ENCODE measurements around the gene METTL25. TPM values are rescaled to one million over a fixed set of nuclear protein-coding genes. Genes with fewer than 3 reads are reported as not detected.

Gene METTL25
- polyA plus RNA-seq, 1 donor (not counting 4 experiments of a cell fraction or from before 2014, with no cell fraction given): 6.0 TPM

DNA sequence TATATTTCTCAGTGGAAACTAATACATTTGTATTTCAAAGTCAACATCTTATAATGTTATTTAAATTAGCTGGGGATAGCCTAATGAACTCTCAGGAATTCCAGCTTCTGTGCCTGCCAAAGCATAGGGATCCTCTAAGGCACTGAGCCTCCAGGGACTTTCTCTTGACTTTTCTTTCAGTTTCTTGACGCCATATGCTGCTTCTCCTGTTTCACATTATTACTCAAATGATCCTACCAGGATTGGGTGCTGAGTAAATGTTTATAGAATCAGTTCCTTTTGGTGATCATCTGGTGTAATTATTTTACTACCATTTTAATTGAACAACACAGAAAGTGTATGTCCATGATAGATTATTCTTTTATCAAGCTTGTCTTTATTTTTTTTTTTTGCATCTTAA is 7.9 kb downstream of the METTL25 start:
- DNase-seq (ENCODE audit: low read depth, low spot score) (no peak), FAIRE-seq (no peak)
- Histone ChIP-seq H3K4me2 (ENCODE audit: control insufficient read depth, extremely low read depth, insufficient read depth, low read depth, low read length) (no peak overlapping the region), H3K9me1 (ENCODE audit: control insufficient read depth, extremely low read depth, insufficient read depth, low read length) (no peaks in the 10 kb centered on the region), H3K4me1 (ENCODE audit: control insufficient read depth, extremely low read depth, insufficient read depth, low read length) (no peaks in the 10 kb centered on the region), H3K27ac (ENCODE audit: control insufficient read depth, insufficient read depth, low read length) (no peak overlapping the region), H3K79me2 (ENCODE audit: control insufficient read depth, insufficient read depth, low read length) (no peaks in the 10 kb centered on the region), H3K9ac (ENCODE audit: control insufficient read depth, extremely low read depth, insufficient read depth, low read length) (no peak overlapping the region), H4K20me1 (ENCODE audit: control insufficient read depth, extremely low read depth, insufficient read depth, low read length) (no peaks in the 10 kb centered on the region), H3K36me3 (ENCODE audit: control insufficient read depth in 2 of 2, extremely low read depth in 1 of 2, insufficient read depth in 2 of 2, low read length in 2 of 2) (no peaks in the 10 kb centered on the region), H3K4me3 (ENCODE audit: control insufficient read depth in 2 of 3, extremely low read depth in 1 of 3, insufficient read depth in 2 of 3, low read depth in 1 of 3, low read length in 3 of 3) (no peak overlapping the region), H3K9me3 (ENCODE audit: control insufficient read depth, low read depth, low read length) (no peaks in the 10 kb centered on the region), H2AFZ (ENCODE audit: control insufficient read depth, low read length) (no peak overlapping the region), H3K27me3 (ENCODE audit: control insufficient read depth, extremely low read depth, insufficient read depth, low read length) (no peaks in the 10 kb centered on the region)
- dilution Hi-C loops (cut with MboI; ENCODE audit: extremely low pct_ligation_motif_present, low sequenced_read_pairs): no loop called here
- TF ChIP-seq, protein P1, sequence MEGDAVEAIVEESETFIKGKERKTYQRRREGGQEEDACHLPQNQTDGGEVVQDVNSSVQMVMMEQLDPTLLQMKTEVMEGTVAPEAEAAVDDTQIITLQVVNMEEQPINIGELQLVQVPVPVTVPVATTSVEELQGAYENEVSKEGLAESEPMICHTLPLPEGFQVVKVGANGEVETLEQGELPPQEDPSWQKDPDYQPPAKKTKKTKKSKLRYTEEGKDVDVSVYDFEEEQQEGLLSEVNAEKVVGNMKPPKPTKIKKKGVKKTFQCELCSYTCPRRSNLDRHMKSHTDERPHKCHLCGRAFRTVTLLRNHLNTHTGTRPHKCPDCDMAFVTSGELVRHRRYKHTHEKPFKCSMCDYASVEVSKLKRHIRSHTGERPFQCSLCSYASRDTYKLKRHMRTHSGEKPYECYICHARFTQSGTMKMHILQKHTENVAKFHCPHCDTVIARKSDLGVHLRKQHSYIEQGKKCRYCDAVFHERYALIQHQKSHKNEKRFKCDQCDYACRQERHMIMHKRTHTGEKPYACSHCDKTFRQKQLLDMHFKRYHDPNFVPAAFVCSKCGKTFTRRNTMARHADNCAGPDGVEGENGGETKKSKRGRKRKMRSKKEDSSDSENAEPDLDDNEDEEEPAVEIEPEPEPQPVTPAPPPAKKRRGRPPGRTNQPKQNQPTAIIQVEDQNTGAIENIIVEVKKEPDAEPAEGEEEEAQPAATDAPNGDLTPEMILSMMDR (optimal IDR thresholded peaks at IDR 0.05 in 1 of 3, IDR thresholded peaks at IDR 0.05 in 1 of 3, conservative IDR thresholded peaks at IDR 0.05 in 1 of 3; ENCODE audit: extremely low read depth in 1 of 3, insufficient read depth in 2 of 3, low read length in 3 of 3): no peak
- TF ChIP-seq EZH2 (IDR thresholded peaks at IDR 0.05; ENCODE audit: low read length): no peak

DNA sequence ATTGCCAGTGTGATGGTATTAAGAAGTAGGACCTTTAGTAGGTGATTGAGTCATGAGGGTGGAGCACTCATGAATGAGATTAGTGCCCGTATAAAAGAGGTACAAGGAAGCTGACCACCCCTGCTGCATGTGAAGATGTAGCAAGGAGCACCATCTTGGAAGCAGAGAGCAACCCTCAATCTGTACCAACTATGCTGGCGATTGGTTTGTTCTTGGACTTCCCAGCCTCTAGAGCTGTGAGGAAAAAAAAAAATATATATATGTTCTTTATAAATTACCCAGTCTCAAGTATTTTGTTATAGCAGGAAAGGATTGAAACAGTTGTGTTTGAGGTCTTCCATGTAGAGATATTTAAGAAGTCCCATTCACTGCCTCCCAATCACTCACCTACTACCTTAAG is 16.9 kb downstream of the METTL25 start:
- no peaks in the 10 kb centered on the region for H3K9me1 ChIP-seq (ENCODE audit: control insufficient read depth, extremely low read depth, insufficient read depth, low read length)
- H3K9ac ChIP-seq (ENCODE audit: control insufficient read depth, extremely low read depth, insufficient read depth, low read length): no peak overlapping the region
- H2AFZ ChIP-seq (ENCODE audit: control insufficient read depth, low read length): no peak overlapping the region
- H3K9me3 ChIP-seq (ENCODE audit: control insufficient read depth, low read depth, low read length): no peaks in the 10 kb centered on the region
- no peaks in the 10 kb centered on the region for H4K20me1 ChIP-seq (ENCODE audit: control insufficient read depth, extremely low read depth, insufficient read depth, low read length)
- no peaks in the 10 kb centered on the region for H3K4me1 ChIP-seq (ENCODE audit: control insufficient read depth, extremely low read depth, insufficient read depth, low read length)
- TF ChIP-seq, protein P1 (optimal IDR thresholded peaks at IDR 0.05 in 1 of 3, IDR thresholded peaks at IDR 0.05 in 1 of 3, conservative IDR thresholded peaks at IDR 0.05 in 1 of 3; ENCODE audit: extremely low read depth in 1 of 3, insufficient read depth in 2 of 3, low read length in 3 of 3): no peak
- no peak for TF ChIP-seq EZH2 (IDR thresholded peaks at IDR 0.05; ENCODE audit: low read length)
- FAIRE-seq: no peak
- dilution Hi-C loops (cut with MboI; ENCODE audit: extremely low pct_ligation_motif_present, low sequenced_read_pairs): no loop called here
- H3K79me2 ChIP-seq (ENCODE audit: control insufficient read depth, insufficient read depth, low read length): no peaks in the 10 kb centered on the region
- H3K4me3 ChIP-seq (ENCODE audit: control insufficient read depth in 2 of 3, extremely low read depth in 1 of 3, insufficient read depth in 2 of 3, low read depth in 1 of 3, low read length in 3 of 3): no peak overlapping the region
- H3K27ac ChIP-seq (ENCODE audit: control insufficient read depth, insufficient read depth, low read length): no peak overlapping the region
- no peaks in the 10 kb centered on the region for H3K27me3 ChIP-seq (ENCODE audit: control insufficient read depth, extremely low read depth, insufficient read depth, low read length)
- no peak overlapping the region for H3K4me2 ChIP-seq (ENCODE audit: control insufficient read depth, extremely low read depth, insufficient read depth, low read depth, low read length)
- no peaks in the 10 kb centered on the region for H3K36me3 ChIP-seq (ENCODE audit: control insufficient read depth in 2 of 2, extremely low read depth in 1 of 2, insufficient read depth in 2 of 2, low read length in 2 of 2)
- DNase-seq (ENCODE audit: low read depth, low spot score): no peak
